HepG2 (cell line): ENCODE results near the gene FCAMR. TPM values are rescaled to one million over a fixed set of nuclear protein-coding genes. Genes with fewer than 3 reads are reported as not detected.

Source experiments
- ATAC-seq: fragments of 200-7000 bp; cut with Tn5 transposase; 3 replicates; pipeline ENCODE4 v1.9.1; 2020; ENCODE audit warnings: mild to moderate bottlenecking, moderate library complexity
- BruUV-seq: library from RNA; stranded (reverse); fragments of 400-500 nt; replicated peaks from 2 replicates; lab custom pipeline; 2021; lab: Mats Ljungman, UMichigan
- CTCF ChIA-PET: fragments of 300-600 bp; formaldehyde crosslinking; extraction: SDS; loops from one replicate; lab custom pipeline; 2021; ENCODE audit warnings: low total read pairs, inconsistent platforms, low intra/inter-chr PET ratio; lab: Yijun Ruan, JAX
- POLR2A ChIA-PET: fragments of 350-600 bp; sonication (Branson Sonifier 250); formaldehyde crosslinking; loops from one replicate; lab custom pipeline; 2020; ENCODE audit warnings: antibody characterized with exemption, inconsistent platforms; lab: Yijun Ruan, JAX
- DNase-seq: peaks from one replicate; pipeline ENCODE4 v3.0.0-alpha.2; 2015; ENCODE audit warnings: low spot score
- FAIRE-seq: peaks from 3 replicates; lab custom pipeline; 2011; peaks lifted over from hg19 to GRCh38; lab: Jason Lieb, UNC
- H2AFZ ChIP-seq: one replicate; pipeline ENCODE4 v1.6.1; 2011; ENCODE audit warnings: low read length, inconsistent platforms
- H3K27ac ChIP-seq: fragments of 300-600 bp; 3 replicates; pipeline ENCODE4 v1.8.0; 2011; ENCODE audit warnings: mixed run types, mild to moderate bottlenecking, mixed read lengths, low read length, inconsistent platforms; ENCODE audit not compliant: insufficient read depth; ENCODE audit errors: extremely low read length
- H3K27me3 ChIP-seq, 2 experiments: fragments of 200-600 bp in 1 of 2; 2 replicates in 1 of 2; 3 replicates in 1 of 2; pipeline versions ENCODE4 v1.6.0 to v1.8.0; 2011; ENCODE audit warnings: low read length in 2 of 2, mild to moderate bottlenecking in 2 of 2, moderate library complexity in 2 of 2, inconsistent platforms in 1 of 2; ENCODE audit not compliant: insufficient read depth in 2 of 2, control insufficient read depth in 1 of 2
- H3K36me3 ChIP-seq, 2 experiments: fragments of 200-600 bp in 1 of 2; replicated peaks in 1 of 2; 2 replicates in 1 of 2; 3 replicates in 1 of 2; pipeline versions ENCODE4 v1.5.1 to v1.8.0; 2011; ENCODE audit warnings: low read length in 2 of 2, inconsistent platforms in 1 of 2; ENCODE audit not compliant: insufficient read depth in 2 of 2, control insufficient read depth in 1 of 2
- H3K4me1 ChIP-seq: 2 replicates; pipeline ENCODE4 v1.5.1; 2012; ENCODE audit warnings: low read length, inconsistent platforms; ENCODE audit not compliant: insufficient read depth
- H3K4me2 ChIP-seq: 2 replicates; pipeline ENCODE4 v1.6.0; 2011; ENCODE audit warnings: low read depth, low read length, inconsistent platforms
- H3K4me3 ChIP-seq, 3 experiments: fragments of 200-600 bp in 1 of 3; sonication (generic), shearing (Covaris generic) in 1 of 3; replicated peaks in 1 of 3; 2 replicates each; pipeline ENCODE4 v1.5.1; 2011 to 2016; ENCODE audit warnings: low read length in 3 of 3, inconsistent platforms in 2 of 3, low read depth in 2 of 3, mild to moderate bottlenecking in 2 of 3, control low read depth in 1 of 3, mixed read lengths in 1 of 3; ENCODE audit not compliant: insufficient read depth in 1 of 3
- H3K79me2 ChIP-seq: one replicate; pipeline ENCODE4 v1.6.1; 2011; ENCODE audit warnings: low read length, inconsistent platforms; ENCODE audit not compliant: insufficient read depth
- H3K9ac ChIP-seq: 2 replicates; pipeline ENCODE4 v1.6.0; 2011; ENCODE audit warnings: mild to moderate bottlenecking, low read depth, low read length, inconsistent platforms; ENCODE audit not compliant: insufficient read depth
- H3K9me3 ChIP-seq: 2 replicates; pipeline ENCODE4 v1.5.1; 2012; ENCODE audit warnings: mild to moderate bottlenecking, low read length
- H4K20me1 ChIP-seq: 2 replicates; pipeline ENCODE4 v1.6.0; 2011; ENCODE audit warnings: inconsistent platforms, mild to moderate bottlenecking, low read length, moderate library complexity; ENCODE audit not compliant: insufficient read depth
- AKNA ChIP-seq: sonication (generic); formaldehyde crosslinking; IDR thresholded peaks from 2 replicates; pipeline ENCODE4 v1.4.0; 2020; ENCODE audit warnings: missing genetic modification reagents, borderline replicate concordance
- ATF6 ChIP-seq: sonication (generic); formaldehyde crosslinking; conservative IDR thresholded peaks from 2 replicates; pipeline ENCODE4 v1.4.0; 2020; ENCODE audit warnings: missing genetic modification reagents
- ATM ChIP-seq: fragments of 450-650 bp; IDR thresholded peaks from 2 replicates; pipeline ENCODE4 v1.7.1; 2017; ENCODE audit warnings: mild to moderate bottlenecking, borderline replicate concordance
- CEBPB ChIP-seq: IDR thresholded peaks from 2 replicates; pipeline ENCODE4 v1.6.1; 2011; ENCODE audit warnings: low read depth, low read length, improper control_type of control experiment, borderline replicate concordance
- IRF2 ChIP-seq: IDR thresholded peaks from 2 replicates; pipeline ENCODE4 v1.6.1; 2018; ENCODE audit warnings: missing genetic modification reagents, missing compliant biosample characterization
- MNT ChIP-seq: fragments of 450-650 bp; IDR thresholded peaks from 2 replicates; pipeline ENCODE4 v1.6.1; 2016
- PBX3 ChIP-seq: sonication (generic); formaldehyde crosslinking; IDR thresholded peaks from 2 replicates; pipeline ENCODE4 v1.8.1; 2023; ENCODE audit warnings: missing genetic modification reagents, inconsistent platforms, borderline replicate concordance
- TAF1 ChIP-seq: sonication (generic); formaldehyde crosslinking; IDR thresholded peaks from 2 replicates; pipeline ENCODE4 v1.4.0; 2020; ENCODE audit warnings: missing genetic modification reagents
- TEAD2 ChIP-seq: sonication (generic); formaldehyde crosslinking; IDR thresholded peaks from 2 replicates; pipeline ENCODE4 v1.9.0; 2021; ENCODE audit warnings: missing genetic modification reagents
- ZBTB38 ChIP-seq: sonication (generic); formaldehyde crosslinking; IDR thresholded peaks from 2 replicates; pipeline ENCODE4 v1.5.1; 2020; ENCODE audit warnings: mild to moderate bottlenecking, missing genetic modification reagents
- ZNF329 ChIP-seq: sonication (generic); formaldehyde crosslinking; IDR thresholded peaks from 2 replicates; pipeline ENCODE4 v1.9.0; 2021; ENCODE audit warnings: low read depth, mild to moderate bottlenecking, missing genetic modification reagents
- ZNF335 ChIP-seq: sonication (generic); formaldehyde crosslinking; IDR thresholded peaks from 2 replicates; pipeline ENCODE4 v1.4.0; 2020; ENCODE audit warnings: missing genetic modification reagents
- ZNF740 ChIP-seq: sonication (generic); formaldehyde crosslinking; IDR thresholded peaks from 2 replicates; pipeline ENCODE4 v1.4.0; 2020; ENCODE audit warnings: missing genetic modification reagents
- ZSCAN22 ChIP-seq: sonication (generic); formaldehyde crosslinking; IDR thresholded peaks from 2 replicates; pipeline ENCODE4 v1.4.0; 2020; ENCODE audit warnings: mild to moderate bottlenecking, missing genetic modification reagents
- WGBS: methylation state at CpG from one replicate; pipeline ENCODE4 v1.1.6; 2017; ENCODE audit warnings: low lambda C conversion rate; 5-methylcytosine and 5-hydroxymethylcytosine counted together
- in situ Hi-C: cut with HindIII; loops from 2 replicates; pipeline ENCODE4 v1.10.0; 2017; ENCODE audit warnings: low pct_unique_long_range_greater_than_20kb; ENCODE audit not compliant: extremely low pct_ligation_motif_present
- intact Hi-C: fragments of 100-400 bp; cut with micrococcal nuclease; formaldehyde crosslinking; loops from one replicate; pipeline ENCODE4 v1.10.0; 2022; ENCODE audit not compliant: unreplicated experiment
- polyA plus RNA-seq, 8 experiments: library from polyadenylated mRNA; depleted of rRNA in 3 of 8; stranded (reverse) in 7 of 8; unstranded in 1 of 8; fragments of >200 nt; fragmentation: Illumina TruSeq in 4 of 8; extraction: Trizol in 4 of 8; gene quantifications; 2 replicates each; pipeline versions ENCODE4 v1.2.1 to v1.2.3, GENCODE V29; 2011 to 2016; ENCODE audit warnings: low read depth in 4 of 8, missing spikeins in 1 of 8, mixed read lengths in 1 of 8; ENCODE audit not compliant: insufficient read depth in 1 of 8
- total RNA-seq, 5 experiments: library from RNA; depleted of rRNA; stranded (reverse); fragments of >200 nt; fragmentation: Illumina TruSeq; extraction: Trizol; gene quantifications; 2 replicates each; pipeline ENCODE4 v1.2.3, GENCODE V29; 2016; ENCODE audit warnings: low read depth in 1 of 5

FCAMR gene
- total and polyA plus RNA-seq, 2 of the 13 experiments (the other 11 are each of a cell fraction or from before 2014, with no cell fraction given) = not detected

- peaks cover 43% of the 10 kb centered on the region for H3K4me1 ChIP-seq
- no peaks in the 10 kb centered on the region for H4K20me1 ChIP-seq
- no peak overlapping the region for H3K9ac ChIP-seq
- 59% methylated on average over 7 of the region's 7 CpGs for WGBS
- H3K36me3 ChIP-seq = no peaks in the 10 kb centered on the region
- no peaks in the 10 kb centered on the region for H3K27me3 ChIP-seq
- POLR2A ChIA-PET = no interaction called here
- H3K4me2 ChIP-seq = no peak overlapping the region
- no peak overlapping the region for H3K27ac ChIP-seq
- CTCF ChIA-PET = no interaction called here
- intact Hi-C loops (no loop called here), in situ Hi-C loops (no loop called here)
- no peak for FAIRE-seq
- no peak overlapping the region for H3K4me3 ChIP-seq
- H3K9me3 ChIP-seq = no peaks in the 10 kb centered on the region
- BruUV-seq = no TSS peak
- no peaks in the 10 kb centered on the region for H3K79me2 ChIP-seq
- no peak for ATAC-seq
- no peak for DNase-seq
- H2AFZ ChIP-seq = no peak overlapping the region
- TF ChIP-seq ATF6 (CRISPR knock-in tag) (no peak), TAF1 (CRISPR knock-in tag) (no peak), AKNA (CRISPR knock-in tag) (no peak), ATM (no peak), ZSCAN22 (CRISPR knock-in tag) (no peak), PBX3 (CRISPR knock-in tag) (no peak), ZNF335 (CRISPR knock-in tag) (no peak), ZNF329 (CRISPR knock-in tag) (no peak), IRF2 (CRISPR knock-in tag) (no peak), TEAD2 (CRISPR knock-in tag) (no peak), ZBTB38 (CRISPR knock-in tag) (no peak), ZNF740 (CRISPR knock-in tag) (no peak), MNT (no peak), CEBPB (no peak)
Observed at GRCh38 chr1:207017615-207018559, 47.6 kb upstream of the FCAMR start.
